HuH-7.5 (cell line): Measurements from ENCODE around the gene NCOA3.
A peak's percentile ranks its signal among the peaks of the same experiment; 100 is the strongest.

Experiments
- DNase-seq: peaks from one replicate; pipeline ENCODE4 v3.0.0; 2011; ENCODE audit warnings: low spot score

NCOA3 gene

DNA sequence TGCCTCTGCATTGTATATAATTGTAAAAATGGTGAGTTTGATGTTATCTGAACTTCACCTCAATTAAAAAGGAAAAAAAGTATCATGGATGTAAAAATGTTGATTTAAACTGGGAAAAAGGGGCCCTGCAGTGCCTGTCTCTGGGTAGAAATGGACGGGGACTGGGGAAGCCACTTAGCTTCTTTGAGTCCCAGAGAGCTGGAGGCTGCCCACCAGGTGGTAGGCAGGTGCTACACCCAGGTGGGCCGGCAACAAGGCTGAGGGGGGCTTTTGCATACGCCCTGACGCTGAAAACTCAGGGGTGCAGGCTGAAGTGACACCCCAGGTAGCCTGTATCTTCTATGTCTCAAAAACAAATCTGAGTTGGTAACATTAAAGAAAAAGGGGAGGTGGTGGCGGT is 165.4 kb downstream of the NCOA3 start:
- no peak for DNase-seq

DNA sequence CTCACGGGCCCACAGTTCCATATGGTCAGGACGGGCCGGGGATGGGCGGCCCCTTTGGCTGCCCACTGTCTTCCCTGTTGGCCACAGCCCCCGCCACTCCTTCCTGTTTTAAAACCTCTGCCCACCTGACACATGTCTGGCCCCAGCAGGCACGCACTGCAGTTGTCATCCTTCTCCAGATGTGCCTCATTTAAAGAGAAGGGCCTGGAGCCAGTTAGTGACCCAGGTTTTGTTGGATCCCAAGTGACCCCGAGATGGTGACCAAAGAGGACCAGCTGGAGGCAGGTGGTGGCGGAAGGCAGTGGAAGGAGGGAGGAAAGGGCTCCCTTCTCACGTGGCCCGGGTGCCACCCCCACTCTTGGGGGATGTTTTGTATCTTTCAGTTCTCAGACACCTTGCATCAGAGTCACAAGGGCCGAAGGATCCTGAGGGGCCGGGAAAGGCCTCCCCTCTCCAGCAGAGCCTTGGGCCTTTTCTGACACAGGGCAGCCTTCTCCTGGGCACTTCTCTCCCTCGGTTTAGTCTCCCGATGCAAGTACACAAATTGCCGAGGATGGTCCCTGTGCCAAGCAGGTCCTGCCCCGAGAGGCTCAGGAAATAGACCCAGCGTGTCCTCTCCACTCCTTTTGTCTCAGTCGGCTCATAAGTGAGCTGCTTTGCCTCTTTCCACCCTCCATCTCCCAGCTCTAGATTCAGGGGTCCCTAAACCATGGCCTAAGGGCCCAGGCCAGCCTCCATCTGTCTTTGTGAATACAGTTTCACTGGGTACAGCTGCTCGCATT is 166.0 kb downstream of the NCOA3 start:
- no peak for DNase-seq

DNA sequence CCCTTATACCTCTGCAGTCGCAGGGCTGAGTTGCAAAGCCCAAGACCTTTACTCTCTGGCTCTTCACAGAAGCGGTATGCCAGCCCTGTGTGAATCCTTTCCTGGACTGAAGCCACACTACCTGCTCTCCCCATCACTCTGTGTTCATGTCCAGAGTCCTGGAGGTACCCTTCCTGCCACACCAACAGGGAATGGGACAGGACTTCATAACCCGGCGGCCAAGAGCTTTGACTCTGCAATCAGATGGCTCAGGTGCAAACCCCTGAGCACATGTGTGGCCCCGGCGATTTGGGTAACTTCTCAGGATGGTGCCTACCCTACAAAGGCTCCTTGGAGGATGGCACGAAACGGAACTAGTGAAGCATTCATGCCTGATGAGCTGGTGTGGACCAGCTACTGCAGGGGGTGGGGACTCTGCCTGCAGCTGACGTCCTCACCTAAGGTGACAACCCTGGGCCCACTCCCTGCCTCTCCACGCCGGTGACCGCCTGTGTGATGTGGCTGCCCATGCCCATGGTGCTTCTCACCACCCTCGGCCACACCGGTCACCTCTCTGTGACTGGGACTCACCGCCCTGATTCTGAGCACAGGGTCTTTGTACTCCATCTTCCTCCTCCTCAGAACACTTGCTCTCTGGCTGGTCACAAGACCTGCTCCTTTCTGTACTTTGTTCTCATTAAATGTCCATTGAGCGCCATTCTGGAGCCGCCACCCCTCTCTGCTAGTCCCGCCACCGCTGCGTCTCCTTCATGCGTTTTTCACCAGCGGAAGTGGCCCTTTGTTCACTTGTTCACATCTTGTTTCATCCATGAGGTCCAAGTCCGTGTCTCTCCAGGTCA is 166.8 kb downstream of the NCOA3 start:
- DNase-seq: no peak

DNA sequence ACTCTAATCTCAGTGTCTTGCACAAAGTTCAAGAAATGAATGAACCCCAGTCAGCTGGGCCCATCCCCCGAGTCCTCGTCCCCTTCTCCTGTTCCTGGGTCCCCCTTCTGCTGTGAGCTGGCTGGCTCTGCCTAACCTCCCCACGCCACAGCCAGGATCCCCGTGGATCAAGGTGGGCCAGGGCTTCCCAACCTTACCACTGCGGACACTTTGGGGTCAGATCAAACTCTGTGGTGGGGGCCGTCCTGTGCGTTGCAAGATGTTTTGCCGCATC is 167.4 kb downstream of the NCOA3 start:
- no peak for DNase-seq

DNA sequence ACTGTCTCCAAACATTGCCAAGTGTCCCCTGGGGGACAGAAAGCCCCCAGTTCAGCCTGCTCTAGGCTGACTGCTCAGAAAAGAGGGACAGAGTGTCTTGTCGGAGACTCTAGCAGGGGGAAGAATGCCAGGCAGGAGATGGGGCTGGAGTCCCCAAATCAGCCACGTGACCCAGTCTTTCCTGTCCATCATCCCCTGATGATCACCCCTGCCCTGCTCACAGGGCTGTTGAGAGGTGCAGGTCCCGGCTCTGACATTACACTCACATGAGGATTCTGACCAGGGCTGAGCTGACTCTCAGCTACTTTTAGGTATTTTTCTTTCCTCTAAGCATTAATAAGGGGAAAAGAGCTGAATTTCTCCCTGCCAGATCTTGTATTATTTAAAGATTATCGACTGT is 167.8 kb downstream of the NCOA3 start:
- no peak for DNase-seq

DNA sequence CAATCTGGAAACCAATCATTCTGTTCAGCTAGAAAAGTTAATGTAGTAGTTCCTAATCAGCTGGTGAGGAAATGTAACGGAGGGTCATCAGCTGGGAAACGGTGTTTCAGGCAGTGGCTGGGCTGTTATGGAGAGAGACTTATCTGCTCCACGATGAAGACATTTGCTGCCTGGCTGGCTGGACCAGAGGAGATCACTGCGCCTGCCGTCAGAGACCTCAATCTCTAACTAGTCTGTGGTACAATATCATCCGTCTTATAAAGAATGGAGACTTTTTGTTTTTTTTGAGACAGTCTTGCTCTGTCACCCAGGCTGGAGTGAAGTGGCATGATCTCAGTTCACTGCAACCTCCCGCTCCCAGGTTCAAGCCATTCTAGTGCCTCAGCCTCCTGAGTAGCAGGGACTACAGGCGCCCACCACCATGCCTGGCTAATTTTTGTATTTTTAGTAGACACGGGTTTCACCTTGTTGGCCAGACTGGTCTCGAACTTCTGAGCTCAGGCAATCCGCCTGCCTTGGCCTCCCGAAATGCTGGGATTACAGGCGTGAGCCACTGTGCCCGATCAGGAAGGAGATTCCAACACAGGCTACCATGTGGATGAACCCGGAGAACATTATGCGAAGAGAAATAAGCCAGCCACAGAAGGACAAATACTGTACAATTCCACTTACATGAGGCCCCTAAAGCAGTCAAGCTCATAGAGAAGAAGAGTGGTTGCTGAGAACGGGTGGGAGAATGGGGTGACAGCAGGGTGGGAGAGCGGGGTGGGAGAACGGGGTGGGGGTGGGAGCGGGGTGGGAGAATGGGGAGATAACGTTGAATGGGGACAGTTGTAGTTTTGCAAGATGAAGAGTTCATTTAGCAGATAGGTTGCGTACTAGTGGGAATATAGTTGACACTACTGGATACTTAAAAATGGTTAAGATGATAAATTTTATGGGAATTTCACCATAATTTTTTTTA is 168.5 kb downstream of the NCOA3 start:
- no peak for DNase-seq

DNA sequence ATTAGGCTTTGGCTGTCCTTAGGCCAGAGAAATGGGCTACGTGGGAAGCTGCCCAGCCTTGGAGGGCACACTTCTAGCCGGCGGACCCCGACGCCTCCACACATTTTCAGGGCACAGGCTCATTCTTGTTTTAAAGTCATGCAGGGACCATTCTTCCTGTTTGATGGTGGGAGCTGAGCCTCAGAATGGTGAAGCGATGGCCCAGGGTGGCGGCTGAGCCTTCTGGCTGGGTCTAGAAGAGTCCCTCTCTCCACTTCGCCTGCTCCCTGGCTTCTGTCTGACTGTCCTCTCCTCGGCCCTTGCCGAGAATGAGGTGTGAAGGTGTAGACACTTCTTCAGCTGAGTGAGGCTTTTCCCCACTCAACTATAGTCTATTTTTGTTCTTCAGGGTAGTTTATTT is 169.2 kb downstream of the NCOA3 start:
- no peak for DNase-seq

DNA sequence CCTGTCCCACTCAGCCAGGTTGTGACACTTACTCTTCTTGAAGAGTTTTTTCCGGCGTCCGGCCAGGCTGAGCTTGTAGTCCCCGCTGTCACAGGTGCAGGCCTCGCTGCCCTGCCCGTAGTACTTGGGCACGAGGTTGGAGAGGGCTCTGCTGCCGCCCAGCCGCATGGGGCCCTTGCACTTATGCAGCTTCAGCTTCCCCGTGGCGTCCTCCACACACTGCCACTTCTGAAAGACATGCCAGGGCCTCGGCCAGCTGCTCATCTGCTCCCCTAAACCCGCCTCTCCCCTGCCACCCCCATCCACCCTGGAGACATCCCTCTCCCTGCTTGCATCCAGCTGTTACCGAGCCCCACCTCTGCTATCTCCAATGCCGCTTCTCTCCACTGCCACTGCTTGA is 170.5 kb downstream of the NCOA3 start:
- DNase-seq: no peak

DNA sequence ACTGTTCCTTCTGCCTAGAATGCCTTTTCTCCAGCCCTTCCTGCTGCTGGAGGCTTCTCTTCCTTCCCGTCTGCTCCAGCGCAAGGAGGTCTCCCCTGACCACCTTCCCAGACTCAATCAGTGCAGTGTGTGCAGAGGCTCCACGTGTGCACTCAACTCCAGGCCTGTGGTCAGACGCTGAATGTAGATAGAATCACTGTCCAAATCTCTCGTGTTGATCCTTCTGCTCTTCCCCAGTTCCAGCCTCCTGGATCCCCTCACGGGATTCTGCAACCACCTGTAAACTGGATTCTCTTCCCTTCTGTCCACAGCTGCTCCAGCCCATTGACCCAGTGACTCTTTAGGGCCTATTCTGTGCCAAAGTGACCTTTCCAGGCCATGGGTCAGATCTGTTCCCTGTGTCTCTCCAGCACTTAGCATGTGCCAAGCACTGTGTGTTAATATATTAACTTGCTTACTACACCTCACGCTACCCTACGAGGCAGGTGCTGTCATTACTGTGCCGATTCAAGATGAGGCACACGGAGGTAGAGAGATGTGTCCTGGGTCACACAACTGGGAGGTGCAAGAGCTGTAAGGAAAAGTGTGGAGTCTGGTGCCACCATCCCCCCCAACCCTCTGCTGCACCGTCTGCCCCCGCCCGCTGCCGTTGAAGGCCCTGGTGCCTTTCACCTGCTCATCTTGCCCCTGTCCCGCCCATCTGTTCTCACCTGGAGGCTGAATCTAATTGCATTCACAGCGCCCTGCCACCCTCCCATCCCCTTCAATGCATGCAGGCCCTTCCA is 171.4 kb downstream of the NCOA3 start:
- DNase-seq: no peak

DNA sequence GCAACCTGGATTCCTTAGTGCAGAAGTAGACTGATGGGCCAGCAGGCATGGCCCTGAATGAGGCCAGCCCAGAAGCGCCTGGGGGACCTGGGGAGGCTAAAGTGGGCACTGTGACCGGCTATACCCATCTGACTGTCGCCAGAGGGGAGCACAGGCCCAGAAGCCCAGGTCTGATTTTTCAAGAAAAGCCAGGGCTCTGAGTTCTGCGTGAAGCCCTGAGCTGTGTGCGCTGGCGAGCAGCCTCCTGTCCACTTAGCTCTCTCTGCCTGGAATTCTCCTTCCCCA is 171.9 kb downstream of the NCOA3 start:
- DNase-seq: no peak

DNA sequence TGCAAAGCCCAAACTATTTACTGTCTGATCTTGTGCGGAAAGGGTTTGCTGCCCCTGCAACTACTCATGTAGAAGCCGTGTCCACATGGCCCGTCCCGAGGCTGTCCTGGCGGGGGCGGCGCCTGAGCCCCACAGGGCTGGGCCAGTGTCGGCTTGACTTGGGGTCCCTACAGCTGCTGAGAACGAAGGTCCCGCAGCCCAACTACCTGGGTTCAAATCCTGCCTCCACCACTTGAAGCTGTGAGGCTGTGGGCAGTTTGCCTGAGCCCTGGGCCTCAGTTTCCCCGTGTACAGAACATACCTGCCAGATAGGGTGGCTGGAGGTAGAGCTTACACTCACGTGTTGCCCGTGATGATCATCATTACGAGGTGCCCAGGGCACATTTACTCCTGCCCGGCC is 172.5 kb downstream of the NCOA3 start:
- no peak for DNase-seq

DNA sequence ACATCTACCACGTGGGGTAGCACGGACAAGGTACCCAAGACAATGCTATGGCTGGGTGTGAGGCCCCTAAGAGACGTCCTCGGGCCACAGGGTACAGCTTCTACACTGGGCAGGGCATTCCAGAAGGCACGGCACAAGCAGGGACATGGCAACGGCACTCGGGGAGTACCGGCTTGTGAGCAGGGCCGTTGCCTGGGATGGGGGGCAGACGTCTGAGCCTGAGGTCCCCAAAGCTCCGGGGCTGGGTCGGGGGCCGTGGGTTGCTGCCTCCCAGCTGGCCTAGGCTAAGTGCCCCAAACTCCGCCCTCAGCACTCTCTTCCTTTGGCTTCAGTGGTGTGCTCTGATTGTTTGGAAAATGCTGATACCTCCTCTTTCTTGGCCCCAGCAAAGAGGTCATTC is 173.0 kb downstream of the NCOA3 start:
- no peak for DNase-seq

DNA sequence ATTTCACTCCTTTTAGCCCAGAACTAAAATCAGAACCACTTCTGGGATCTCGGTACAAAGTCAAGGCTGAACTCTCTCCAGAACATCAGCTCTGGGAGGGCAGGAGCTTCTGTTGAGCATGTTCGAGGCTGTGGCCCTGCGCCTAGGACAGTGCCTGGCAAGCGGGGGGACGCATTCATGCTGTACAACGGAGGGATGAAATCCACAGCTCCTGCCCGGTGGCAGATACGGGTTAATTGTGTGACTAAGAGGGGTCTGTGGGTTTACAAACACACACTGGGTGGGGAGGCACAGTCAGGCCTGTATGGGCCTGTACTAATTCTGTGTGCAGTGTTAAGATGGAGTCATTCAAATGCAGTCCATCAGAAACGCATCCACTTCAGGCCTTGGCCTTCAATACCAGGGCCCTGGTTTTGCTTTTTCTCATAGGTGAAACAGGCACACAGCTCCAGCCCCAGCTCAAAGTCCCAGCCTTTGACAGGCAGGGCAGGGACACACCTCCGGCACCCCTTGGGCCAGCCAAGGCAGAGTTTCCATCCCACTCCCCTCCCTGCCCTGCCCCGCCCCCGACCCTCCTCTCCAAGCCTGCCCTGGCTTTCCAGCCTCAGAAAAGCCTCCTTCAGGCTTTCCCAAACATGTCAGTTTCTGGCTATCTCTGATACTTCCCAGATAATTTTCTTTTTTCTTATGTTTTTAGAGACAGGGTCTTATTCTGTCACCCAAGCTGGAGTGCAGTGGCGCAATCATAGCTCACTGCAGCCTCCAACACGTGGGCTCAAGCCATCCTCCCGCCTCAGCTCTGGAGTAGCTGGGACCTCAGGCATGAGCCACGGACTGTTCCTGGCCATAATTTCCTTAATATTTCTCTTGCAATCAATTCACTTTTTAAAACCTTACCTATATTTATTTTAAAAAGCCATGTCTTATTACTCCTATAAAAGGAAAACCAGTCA is 173.8 kb downstream of the NCOA3 start:
- DNase-seq: no peak

DNA sequence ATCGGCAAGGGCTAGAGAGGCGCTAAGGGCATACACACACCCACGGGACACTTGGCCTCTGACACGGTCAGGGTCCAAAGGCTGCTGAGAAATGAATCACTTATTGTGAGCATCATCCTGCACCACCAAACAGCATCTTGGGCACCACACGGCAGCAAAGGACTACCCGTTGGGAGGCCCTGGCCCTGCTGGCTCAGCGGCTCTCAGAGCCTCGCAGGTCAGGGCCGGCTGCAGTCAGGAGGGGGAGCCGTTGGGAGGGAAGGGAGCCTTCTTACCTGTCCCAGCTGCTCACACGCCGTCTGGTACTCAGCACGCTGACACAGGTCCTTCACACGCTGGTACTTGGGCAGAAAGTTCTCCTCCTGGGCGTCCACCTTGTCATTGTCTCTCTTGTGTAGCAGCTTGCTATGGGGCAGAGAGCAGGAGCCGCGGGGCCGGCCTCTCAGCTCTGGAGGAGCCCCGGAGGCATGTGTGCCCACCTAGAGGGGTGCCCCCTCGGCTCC is 174.6 kb downstream of the NCOA3 start:
- peak; percentile 78 for DNase-seq

DNA sequence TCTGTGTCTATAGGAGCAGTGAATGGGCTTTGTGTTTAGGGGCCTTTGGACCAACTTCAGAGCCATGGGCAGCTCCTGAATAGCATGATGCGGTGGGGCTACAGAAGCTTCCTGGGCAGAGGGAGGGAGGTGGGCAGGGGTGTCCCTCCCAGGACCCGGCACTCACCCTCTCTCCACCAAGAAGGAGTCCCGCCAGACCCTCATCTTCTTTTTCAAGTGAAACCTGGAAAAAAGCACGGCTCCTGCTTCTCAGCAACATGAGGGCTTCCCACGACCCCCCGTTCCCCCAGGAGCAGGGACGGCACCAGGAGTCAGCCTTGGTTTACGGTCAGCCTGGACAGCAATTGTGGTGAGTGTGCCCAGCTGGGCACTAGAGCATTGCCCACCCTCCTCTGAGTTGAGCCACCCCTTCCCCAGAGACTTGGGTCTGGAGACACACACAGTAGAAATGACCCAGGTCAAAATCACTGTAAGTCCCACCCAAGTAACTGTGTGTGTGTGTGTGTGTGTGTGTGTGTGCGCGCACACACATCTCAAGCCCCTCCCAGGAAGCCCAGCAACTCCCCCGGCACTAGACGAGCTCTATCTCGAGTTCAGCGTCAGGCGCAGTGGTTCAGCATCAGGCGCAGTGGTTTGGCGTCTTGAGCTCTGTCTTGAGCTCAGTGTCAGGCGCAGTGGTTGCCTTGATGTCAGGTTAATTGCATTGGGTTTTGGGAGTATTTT is 175.4 kb downstream of the NCOA3 start:
- DNase-seq: no peak

DNA sequence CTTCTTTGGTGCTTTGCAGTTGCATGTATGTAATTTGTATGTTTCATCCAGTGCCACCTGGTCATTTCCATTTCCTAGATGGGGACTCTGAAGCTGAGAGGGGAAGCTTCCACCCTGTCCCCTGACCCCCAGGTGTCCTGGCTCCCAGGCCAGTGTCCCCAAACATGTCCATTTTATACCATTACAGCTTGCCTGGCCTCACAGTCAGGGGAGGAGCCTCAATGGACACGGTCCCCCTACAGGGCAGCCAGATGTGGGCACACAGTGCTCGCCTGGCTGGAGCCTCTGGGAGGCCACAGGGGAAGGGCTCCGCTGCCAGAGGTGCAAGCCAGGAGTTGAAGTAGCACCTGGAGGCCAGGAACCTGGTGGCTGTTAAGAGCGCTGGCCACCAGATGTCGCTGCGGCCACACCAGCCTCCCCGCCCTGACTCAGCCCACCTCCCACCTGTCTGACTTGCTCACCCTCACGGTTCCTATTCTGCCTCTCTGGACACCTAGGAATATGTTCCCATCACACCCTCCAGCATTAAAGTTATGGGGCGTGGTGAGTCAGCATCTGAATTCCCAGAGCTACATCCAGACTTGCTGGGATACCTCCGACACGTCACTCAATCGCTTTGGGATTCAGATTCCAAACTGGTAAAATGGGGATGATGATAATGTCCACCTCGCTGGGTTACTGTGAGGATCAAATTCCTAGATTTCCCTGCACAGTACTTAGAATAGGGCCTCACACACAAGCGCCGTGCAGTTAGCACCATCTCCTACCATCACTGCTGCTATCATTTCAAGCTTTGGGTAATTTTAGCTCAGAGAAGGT is 176.2 kb downstream of the NCOA3 start:
- peak; percentile 100 for DNase-seq

DNA sequence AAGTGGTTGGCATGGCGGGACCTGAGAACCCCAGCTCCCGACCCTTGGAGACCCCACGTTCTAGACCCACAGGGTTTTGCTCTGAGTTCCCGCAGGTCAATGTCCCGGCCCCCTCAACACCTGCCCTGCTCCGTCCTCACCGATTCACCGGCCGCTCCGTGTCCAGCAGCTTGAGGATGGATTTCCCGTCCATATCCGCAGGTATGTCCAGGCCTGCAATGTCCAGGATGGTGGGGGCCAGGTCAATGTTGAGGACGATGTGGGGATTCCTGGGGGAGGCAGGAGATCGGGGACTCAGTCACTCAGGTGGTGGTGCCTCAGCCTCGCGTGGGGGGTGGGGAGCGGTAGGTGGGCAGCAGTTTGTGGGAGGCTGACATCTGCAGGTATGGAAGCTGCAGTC is 176.8 kb downstream of the NCOA3 start:
- no peak for DNase-seq

DNA sequence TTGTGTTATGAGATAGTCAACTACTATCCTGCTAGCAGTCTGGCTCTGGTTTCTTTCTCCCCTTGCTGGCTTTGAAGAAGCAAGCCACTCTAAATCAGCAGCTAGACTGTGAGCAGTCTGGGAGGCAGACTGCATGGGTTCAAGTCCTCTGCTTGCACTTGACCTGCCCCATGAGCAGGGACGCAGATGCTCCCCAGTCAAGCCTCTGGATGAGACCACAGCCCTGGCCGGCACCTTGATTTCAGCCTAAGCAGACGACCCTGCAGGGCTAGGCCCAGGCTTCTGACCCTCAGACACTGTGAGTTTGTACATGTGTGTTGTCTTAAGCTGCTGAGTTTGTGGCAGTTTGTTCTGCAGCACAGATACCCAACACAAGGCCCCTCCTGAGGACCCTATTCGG is 177.8 kb downstream of the NCOA3 start:
- DNase-seq: no peak
